ENCODE measurements around the gene MICA. TPM values are rescaled to one million over a fixed set of nuclear protein-coding genes. Genes with fewer than 3 reads are reported as not detected.
"Not testable (repeated sequence)": the region's sequence is repeated elsewhere in the genome, so short reads cannot be mapped to it uniquely, and the experiment has no call there.

Gene MICA
- total RNA-seq, 1 donor from 2014 or later = 5.2 TPM

GRCh38 chr6:31441365-31442267, 38.2 kb downstream of the MICA start:
- no peak overlapping the region for H3K27ac ChIP-seq (ENCODE audit: low read depth, low read length)
- peak overlapping the region; percentile 23 to 59 (median 25) for H3K9ac ChIP-seq (ENCODE audit: low read depth in 1 of 3, low read length in 3 of 3)
- no peaks in the 10 kb centered on the region for H3K36me3 ChIP-seq (ENCODE audit: control insufficient read depth in 3 of 3, insufficient read depth in 3 of 3, low read length in 3 of 3)
- peaks cover 3 to 7% (median 6%) of the 10 kb centered on the region in 3 donors for H3K27me3 ChIP-seq (ENCODE audit: control insufficient read depth in 3 of 3, insufficient read depth in 3 of 3, low read length in 3 of 3)
- H3K9me3 ChIP-seq (ENCODE audit: control insufficient read depth in 3 of 3, low read length in 3 of 3) = peaks cover 0 to 3% (median 0%) of the 10 kb centered on the region in 3 donors
- H3K4me3 ChIP-seq (ENCODE audit: low read length in 3 of 3) = peak overlapping the region in 2 of 3 donors; percentile 38 to 54
- peaks cover 4 to 8% (median 5%) of the 10 kb centered on the region in 3 donors for H3K4me1 ChIP-seq (ENCODE audit: control insufficient read depth in 3 of 3, insufficient read depth in 3 of 3, low read length in 3 of 3)

- no peaks in the 10 kb centered on the region for H3K9me3 ChIP-seq (ENCODE audit: control insufficient read depth in 3 of 3, low read length in 3 of 3)
- H3K27ac ChIP-seq (ENCODE audit: low read depth, low read length) = no peak overlapping the region
- no peak overlapping the region for H3K4me3 ChIP-seq (ENCODE audit: low read length in 3 of 3)
- no peaks in the 10 kb centered on the region for H3K36me3 ChIP-seq (ENCODE audit: control insufficient read depth in 3 of 3, insufficient read depth in 3 of 3, low read length in 3 of 3)
- no peak overlapping the region for H3K9ac ChIP-seq (ENCODE audit: low read depth in 1 of 3, low read length in 3 of 3)
- H3K4me1 ChIP-seq (ENCODE audit: control insufficient read depth in 3 of 3, insufficient read depth in 3 of 3, low read length in 3 of 3) = peaks cover under 1 to 5% (median 3%) of the 10 kb centered on the region in 3 donors
- H3K27me3 ChIP-seq (ENCODE audit: control insufficient read depth in 3 of 3, insufficient read depth in 3 of 3, low read length in 3 of 3) = peaks cover 0 to 3% (median 2%) of the 10 kb centered on the region in 3 donors
Measured at GRCh38 chr6:31446481-31446880, 43.1 kb downstream of the MICA start.

- H3K4me3 ChIP-seq (ENCODE audit: low read length in 3 of 3); H3K9ac ChIP-seq (ENCODE audit: low read depth in 1 of 3, low read length in 3 of 3); H3K9me3 ChIP-seq (ENCODE audit: control insufficient read depth in 3 of 3, low read length in 3 of 3); H3K4me1 ChIP-seq (ENCODE audit: control insufficient read depth in 3 of 3, insufficient read depth in 3 of 3, low read length in 3 of 3); H3K27me3 ChIP-seq (ENCODE audit: control insufficient read depth in 3 of 3, insufficient read depth in 3 of 3, low read length in 3 of 3); H3K27ac ChIP-seq (ENCODE audit: low read depth, low read length); H3K36me3 ChIP-seq (ENCODE audit: control insufficient read depth in 3 of 3, insufficient read depth in 3 of 3, low read length in 3 of 3): not testable (repeated sequence)
Measured at GRCh38 chr6:31446999-31447789, 43.8 kb downstream of the MICA start.

- no peaks in the 10 kb centered on the region for H3K4me1 ChIP-seq (ENCODE audit: control insufficient read depth in 3 of 3, insufficient read depth in 3 of 3, low read length in 3 of 3)
- no peaks in the 10 kb centered on the region for H3K27me3 ChIP-seq (ENCODE audit: control insufficient read depth in 3 of 3, insufficient read depth in 3 of 3, low read length in 3 of 3)
- no peak overlapping the region for H3K9ac ChIP-seq (ENCODE audit: low read depth in 1 of 3, low read length in 3 of 3)
- no peaks in the 10 kb centered on the region for H3K9me3 ChIP-seq (ENCODE audit: control insufficient read depth in 3 of 3, low read length in 3 of 3)
- no peak overlapping the region for H3K4me3 ChIP-seq (ENCODE audit: low read length in 3 of 3)
- H3K36me3 ChIP-seq (ENCODE audit: control insufficient read depth in 3 of 3, insufficient read depth in 3 of 3, low read length in 3 of 3) = no peaks in the 10 kb centered on the region
- no peak overlapping the region for H3K27ac ChIP-seq (ENCODE audit: low read depth, low read length)
Measured at GRCh38 chr6:31450751-31451150, 47.4 kb downstream of the MICA start.

- Histone ChIP-seq H3K4me3 (ENCODE audit: low read length in 3 of 3) (no peak overlapping the region), H3K9me3 (ENCODE audit: control insufficient read depth in 3 of 3, low read length in 3 of 3) (no peaks in the 10 kb centered on the region), H3K9ac (ENCODE audit: low read depth in 1 of 3, low read length in 3 of 3) (no peak overlapping the region), H3K36me3 (ENCODE audit: control insufficient read depth in 3 of 3, insufficient read depth in 3 of 3, low read length in 3 of 3) (no peaks in the 10 kb centered on the region), H3K4me1 (ENCODE audit: control insufficient read depth in 3 of 3, insufficient read depth in 3 of 3, low read length in 3 of 3) (no peaks in the 10 kb centered on the region), H3K27me3 (ENCODE audit: control insufficient read depth in 3 of 3, insufficient read depth in 3 of 3, low read length in 3 of 3) (no peaks in the 10 kb centered on the region), H3K27ac (ENCODE audit: low read depth, low read length) (no peak overlapping the region)
Measured at GRCh38 chr6:31452859-31453258, 49.5 kb downstream of the MICA start.

GRCh38 chr6:31453259-31453658, 49.9 kb downstream of the MICA start:
- H3K27ac ChIP-seq (ENCODE audit: low read depth, low read length) = no peak overlapping the region
- no peaks in the 10 kb centered on the region for H3K36me3 ChIP-seq (ENCODE audit: control insufficient read depth in 3 of 3, insufficient read depth in 3 of 3, low read length in 3 of 3)
- no peak overlapping the region for H3K4me3 ChIP-seq (ENCODE audit: low read length in 3 of 3)
- H3K27me3 ChIP-seq (ENCODE audit: control insufficient read depth in 3 of 3, insufficient read depth in 3 of 3, low read length in 3 of 3) = no peaks in the 10 kb centered on the region
- no peaks in the 10 kb centered on the region for H3K9me3 ChIP-seq (ENCODE audit: control insufficient read depth in 3 of 3, low read length in 3 of 3)
- no peak overlapping the region for H3K9ac ChIP-seq (ENCODE audit: low read depth in 1 of 3, low read length in 3 of 3)
- no peaks in the 10 kb centered on the region for H3K4me1 ChIP-seq (ENCODE audit: control insufficient read depth in 3 of 3, insufficient read depth in 3 of 3, low read length in 3 of 3)

- not testable (repeated sequence) for H3K9ac ChIP-seq (ENCODE audit: low read depth in 1 of 3, low read length in 3 of 3); H3K27ac ChIP-seq (ENCODE audit: low read depth, low read length); H3K36me3 ChIP-seq (ENCODE audit: control insufficient read depth in 3 of 3, insufficient read depth in 3 of 3, low read length in 3 of 3); H3K27me3 ChIP-seq (ENCODE audit: control insufficient read depth in 3 of 3, insufficient read depth in 3 of 3, low read length in 3 of 3); H3K9me3 ChIP-seq (ENCODE audit: control insufficient read depth in 3 of 3, low read length in 3 of 3); H3K4me3 ChIP-seq (ENCODE audit: low read length in 3 of 3)
- peaks cover 7 to 23% (median 14%) of the 10 kb centered on the region in 3 donors for H3K4me1 ChIP-seq (ENCODE audit: control insufficient read depth in 3 of 3, insufficient read depth in 3 of 3, low read length in 3 of 3)
Measured at GRCh38 chr6:31459864-31460263, 56.5 kb downstream of the MICA start.

- H3K9ac ChIP-seq (ENCODE audit: low read depth in 1 of 3, low read length in 3 of 3) = no peak overlapping the region
- H3K4me3 ChIP-seq (ENCODE audit: low read length in 3 of 3) = no peak overlapping the region
- H3K36me3 ChIP-seq (ENCODE audit: control insufficient read depth in 3 of 3, insufficient read depth in 3 of 3, low read length in 3 of 3) = no peaks in the 10 kb centered on the region
- H3K4me1 ChIP-seq (ENCODE audit: control insufficient read depth in 3 of 3, insufficient read depth in 3 of 3, low read length in 3 of 3) = peaks cover 7 to 28% (median 17%) of the 10 kb centered on the region in 3 donors
- H3K9me3 ChIP-seq (ENCODE audit: control insufficient read depth in 3 of 3, low read length in 3 of 3) = no peaks in the 10 kb centered on the region
- H3K27ac ChIP-seq (ENCODE audit: low read depth, low read length) = no peak overlapping the region
- no peaks in the 10 kb centered on the region for H3K27me3 ChIP-seq (ENCODE audit: control insufficient read depth in 3 of 3, insufficient read depth in 3 of 3, low read length in 3 of 3)
Measured at GRCh38 chr6:31460361-31461025, 57.1 kb downstream of the MICA start.

GRCh38 chr6:31462026-31462963, 58.9 kb downstream of the MICA start:
- no peaks in the 10 kb centered on the region for H3K9me3 ChIP-seq (ENCODE audit: control insufficient read depth in 3 of 3, low read length in 3 of 3)
- peak overlapping the region; percentile 67 to 81 (median 73) for H3K4me3 ChIP-seq (ENCODE audit: low read length in 3 of 3)
- no peaks in the 10 kb centered on the region for H3K27me3 ChIP-seq (ENCODE audit: control insufficient read depth in 3 of 3, insufficient read depth in 3 of 3, low read length in 3 of 3)
- H3K4me1 ChIP-seq (ENCODE audit: control insufficient read depth in 3 of 3, insufficient read depth in 3 of 3, low read length in 3 of 3) = peaks cover 7 to 33% (median 17%) of the 10 kb centered on the region in 3 donors
- peak overlapping the region; percentile 54 for H3K27ac ChIP-seq (ENCODE audit: low read depth, low read length)
- peak overlapping the region; percentile 63 to 83 (median 71) for H3K9ac ChIP-seq (ENCODE audit: low read depth in 1 of 3, low read length in 3 of 3)
- no peaks in the 10 kb centered on the region for H3K36me3 ChIP-seq (ENCODE audit: control insufficient read depth in 3 of 3, insufficient read depth in 3 of 3, low read length in 3 of 3)

Data from skeletal muscle tissue (tissue), 4 donors.